Measurements from ENCODE around the gene PIPOX. TPM values are rescaled to one million over a fixed set of nuclear protein-coding genes. Genes with fewer than 3 reads are reported as not detected.

PIPOX gene
- total and polyA plus RNA-seq, 2 of the 13 experiments (the other 11 are each of a cell fraction or from before 2014, with no cell fraction given) = 87.3 to 154 TPM

GRCh38 chr17:29024316-29024952 lies 18.5 kb upstream of the PIPOX start (continued):
- TF ChIP-seq, protein P1, sequence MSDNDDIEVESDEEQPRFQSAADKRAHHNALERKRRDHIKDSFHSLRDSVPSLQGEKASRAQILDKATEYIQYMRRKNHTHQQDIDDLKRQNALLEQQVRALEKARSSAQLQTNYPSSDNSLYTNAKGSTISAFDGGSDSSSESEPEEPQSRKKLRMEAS (IDR thresholded peaks at IDR 0.05) = no peak
- no peak for TF ChIP-seq PAXIP1 (CRISPR knock-in tag; conservative IDR thresholded peaks at IDR 0.05)
- no peak for TF ChIP-seq KLF15 (CRISPR knock-in tag; IDR thresholded peaks at IDR 0.05; ENCODE audit: borderline replicate concordance)

- FAIRE-seq (no peak), DNase-seq (ENCODE audit: low spot score) (no peak), ATAC-seq (no peak)
- Histone ChIP-seq H3K79me2 (ENCODE audit: insufficient read depth, low read length) (no peaks in the 10 kb centered on the region), H3K4me2 (ENCODE audit: low read depth, low read length) (no peak overlapping the region), H2AFZ (ENCODE audit: low read length) (no peak overlapping the region), H3K27me3 (ENCODE audit: control insufficient read depth in 1 of 2, insufficient read depth in 2 of 2, low read length in 2 of 2) (peaks cover 3 to 50% of the 10 kb centered on the region in 2 experiments), H3K9ac (ENCODE audit: insufficient read depth, low read depth, low read length) (no peak overlapping the region), H3K4me1 (ENCODE audit: insufficient read depth, low read length) (no peaks in the 10 kb centered on the region), H3K27ac (ENCODE audit: extremely low read length, insufficient read depth, low read length) (no peak overlapping the region), H3K36me3 (replicated peaks in 1 of 2; ENCODE audit: control insufficient read depth in 1 of 2, insufficient read depth in 2 of 2, low read length in 2 of 2) (no peaks in the 10 kb centered on the region), H4K20me1 (ENCODE audit: insufficient read depth, low read length) (no peaks in the 10 kb centered on the region), H3K9me3 (ENCODE audit: low read length) (peaks cover 10% of the 10 kb centered on the region; the same call in 1 of the 2 replicates), H3K4me3 (replicated peaks in 1 of 3; ENCODE audit: insufficient read depth in 1 of 3, low read depth in 2 of 3, low read length in 3 of 3) (no peak overlapping the region)
- ChIA-PET CTCF (ENCODE audit: low intra/inter-chr PET ratio, low total read pairs) (no interaction called here), POLR2A (no interaction called here)
- in situ Hi-C loops (cut with HindIII; ENCODE audit: extremely low pct_ligation_motif_present, low pct_unique_long_range_greater_than_20kb) = no loop called here
- intact Hi-C loops (cut with micrococcal nuclease; ENCODE audit: unreplicated experiment) = no loop called here
- no TSS peak for BruUV-seq (replicated peaks)
- TF ChIP-seq ATF7-NPFF (CRISPR knock-in tag; IDR thresholded peaks at IDR 0.05; ENCODE audit: low read depth) = no peak
- TF ChIP-seq EEA1 (CRISPR knock-in tag; IDR thresholded peaks at IDR 0.05; ENCODE audit: borderline replicate concordance) = no peak
- TF ChIP-seq MATR3 (CRISPR knock-in tag; IDR thresholded peaks at IDR 0.05) = no peak
- no peak for TF ChIP-seq ZNF879 (CRISPR knock-in tag; IDR thresholded peaks at IDR 0.05)
- TF ChIP-seq, protein P2, sequence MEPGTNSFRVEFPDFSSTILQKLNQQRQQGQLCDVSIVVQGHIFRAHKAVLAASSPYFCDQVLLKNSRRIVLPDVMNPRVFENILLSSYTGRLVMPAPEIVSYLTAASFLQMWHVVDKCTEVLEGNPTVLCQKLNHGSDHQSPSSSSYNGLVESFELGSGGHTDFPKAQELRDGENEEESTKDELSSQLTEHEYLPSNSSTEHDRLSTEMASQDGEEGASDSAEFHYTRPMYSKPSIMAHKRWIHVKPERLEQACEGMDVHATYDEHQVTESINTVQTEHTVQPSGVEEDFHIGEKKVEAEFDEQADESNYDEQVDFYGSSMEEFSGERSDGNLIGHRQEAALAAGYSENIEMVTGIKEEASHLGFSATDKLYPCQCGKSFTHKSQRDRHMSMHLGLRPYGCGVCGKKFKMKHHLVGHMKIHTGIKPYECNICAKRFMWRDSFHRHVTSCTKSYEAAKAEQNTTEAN (CRISPR knock-in tag; conservative IDR thresholded peaks at IDR 0.05) = no peak
- no peak for TF ChIP-seq SRY (CRISPR knock-in tag; IDR thresholded peaks at IDR 0.05)
- no peak for TF ChIP-seq FOSL2 (CRISPR knock-in tag; IDR thresholded peaks at IDR 0.05)
- no peak for TF ChIP-seq SMARCC2 (IDR thresholded peaks at IDR 0.05)
- TF ChIP-seq HNRNPLL (IDR thresholded peaks at IDR 0.05; ENCODE audit: low read depth, low read length, poor library complexity, severe bottlenecking) = no peak
- TF ChIP-seq AGO1 (IDR thresholded peaks at IDR 0.05; ENCODE audit: low read depth, low read length, poor library complexity, severe bottlenecking) = no peak
- no peak for TF ChIP-seq HOXD1 (CRISPR knock-in tag; IDR thresholded peaks at IDR 0.05)
- no peak for TF ChIP-seq ZNF430 (CRISPR knock-in tag; IDR thresholded peaks at IDR 0.05)
- 32% methylated on average over 5 of the region's 5 CpGs for WGBS (ENCODE audit: low lambda C conversion rate)
Observed at GRCh38 chr17:29031488-29031887, 11.5 kb upstream of the PIPOX start.
